Neutrophil (primary cell): ENCODE data around the gene NPAS1.

ENCODE experiments used
- H3K27ac ChIP-seq: fragments of 200-600 bp; sonication (generic); 2 replicates; pipeline ENCODE4 v1.5.1; 2016; ENCODE audit warnings: mild to moderate bottlenecking, moderate library complexity
- H3K27me3 ChIP-seq: fragments of 200-600 bp; sonication (generic); 2 replicates; pipeline ENCODE4 v1.6.0; 2016; ENCODE audit warnings: mild to moderate bottlenecking
- H3K36me3 ChIP-seq: fragments of 200-600 bp; sonication (generic); 2 replicates; pipeline ENCODE4 v1.5.1; 2017
- H3K4me1 ChIP-seq, 2 experiments: fragments of 200-600 bp in 1 of 2; sonication (generic) in 1 of 2; 1 replicate in 1 of 2; 2 replicates in 1 of 2; pipeline versions ENCODE4 v1.5.1 to v1.6.1; 2013 to 2016; ENCODE audit warnings: low read depth in 1 of 2, low read length in 1 of 2, mild to moderate bottlenecking in 1 of 2, moderate library complexity in 1 of 2; ENCODE audit not compliant: control insufficient read depth in 1 of 2, insufficient read depth in 1 of 2
- H3K4me3 ChIP-seq, 2 experiments: fragments of 200-600 bp in 1 of 2; sonication (generic) in 1 of 2; 1 replicate in 1 of 2; 2 replicates in 1 of 2; pipeline ENCODE4 v1.5.1; 2013 to 2016; ENCODE audit warnings: low read depth in 1 of 2, low read length in 1 of 2, mild to moderate bottlenecking in 1 of 2, moderate library complexity in 1 of 2
- H3K9me3 ChIP-seq: fragments of 200-600 bp; sonication (generic); 2 replicates; pipeline ENCODE4 v1.5.1; 2016
- CTCF ChIP-seq: fragments of 200-600 bp; sonication (generic); IDR thresholded peaks from 2 replicates; pipeline ENCODE4 v1.5.1; 2016; ENCODE audit warnings: antibody characterized with exemption

NPAS1 gene

DNA sequence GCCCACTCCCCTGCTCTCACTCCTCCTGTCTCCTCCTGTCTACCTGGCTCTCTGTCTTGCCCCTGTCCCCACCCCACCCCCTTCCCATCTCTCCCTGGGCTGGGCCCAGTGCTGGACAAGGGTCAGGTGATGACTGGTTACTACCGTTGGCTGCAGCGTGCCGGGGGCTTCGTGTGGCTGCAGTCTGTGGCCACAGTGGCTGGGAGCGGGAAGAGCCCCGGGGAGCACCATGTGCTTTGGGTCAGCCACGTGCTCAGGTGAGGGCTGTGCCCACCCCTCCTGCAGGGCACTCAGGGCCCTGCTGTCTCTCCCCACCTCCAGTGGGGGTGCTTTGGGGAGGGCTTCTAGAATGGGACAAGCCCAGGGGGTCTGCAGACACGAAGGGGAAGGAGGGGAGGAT lies 21.2 kb downstream of the NPAS1 start:
- H3K4me1 ChIP-seq, result peaks cover 6 to 9% of the 10 kb centered on the region in 2 experiments
- no peak overlapping the region for H3K4me3 ChIP-seq
- H3K9me3 ChIP-seq, result no peaks in the 10 kb centered on the region
- peaks cover 3% of the 10 kb centered on the region for H3K27me3 ChIP-seq
- TF ChIP-seq CTCF, result no peak
- no peak overlapping the region for H3K27ac ChIP-seq
- H3K36me3 ChIP-seq, result peaks cover 18% of the 10 kb centered on the region

DNA sequence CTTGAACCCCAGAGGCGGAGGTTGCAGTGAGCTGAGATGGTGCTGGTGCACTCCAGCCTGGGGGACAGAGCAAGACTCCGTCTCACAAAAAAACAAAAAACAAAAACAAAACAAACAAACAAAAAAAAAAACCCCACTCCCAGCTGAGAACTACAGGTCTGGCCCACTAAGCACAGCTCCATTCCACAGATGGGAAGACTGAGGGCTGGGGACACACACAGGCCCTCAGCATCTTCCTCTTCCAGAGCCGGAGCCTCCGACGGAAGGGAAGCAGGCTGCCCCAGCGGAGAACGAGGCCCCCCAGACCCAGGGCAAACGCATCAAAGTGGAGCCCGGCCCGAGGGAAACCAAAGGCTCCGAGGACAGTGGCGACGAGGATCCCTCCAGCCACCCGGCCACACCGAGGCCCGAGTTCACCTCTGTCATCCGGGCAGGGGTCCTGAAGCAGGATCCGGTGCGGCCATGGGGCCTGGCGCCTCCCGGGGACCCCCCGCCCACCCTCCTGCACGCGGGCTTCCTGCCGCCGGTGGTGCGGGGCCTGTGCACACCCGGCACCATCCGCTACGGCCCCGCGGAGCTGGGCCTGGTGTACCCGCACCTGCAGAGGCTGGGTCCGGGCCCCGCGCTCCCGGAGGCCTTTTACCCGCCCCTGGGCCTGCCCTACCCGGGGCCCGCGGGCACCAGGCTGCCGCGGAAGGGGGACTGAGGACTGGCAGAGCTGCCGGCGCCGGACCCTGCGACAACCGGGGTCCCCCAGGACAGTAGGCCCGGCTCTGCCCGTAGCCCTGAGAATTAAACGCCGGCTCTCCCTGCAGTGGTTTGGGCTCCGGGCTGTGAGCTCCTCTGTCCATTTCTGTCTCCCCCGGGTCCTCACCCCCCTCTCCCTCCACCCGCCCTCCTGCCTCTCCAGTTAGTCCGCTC lies 25.6 kb downstream of the NPAS1 start:
- H3K4me3 ChIP-seq, result no peak overlapping the region
- peaks cover 18% of the 10 kb centered on the region for H3K36me3 ChIP-seq
- H3K27ac ChIP-seq, result no peak overlapping the region
- H3K4me1 ChIP-seq, result peaks cover 10 to 14% of the 10 kb centered on the region in 2 experiments
- TF ChIP-seq CTCF, result no peak
- no peaks in the 10 kb centered on the region for H3K27me3 ChIP-seq
- no peaks in the 10 kb centered on the region for H3K9me3 ChIP-seq

- Histone ChIP-seq H3K27me3 (no peaks in the 10 kb centered on the region), H3K27ac (no peak overlapping the region), H3K9me3 (no peaks in the 10 kb centered on the region), H3K4me3 (no peak overlapping the region), H3K4me1 (peaks cover 10 to 14% of the 10 kb centered on the region in 2 experiments), H3K36me3 (peaks cover 18% of the 10 kb centered on the region)
- TF ChIP-seq CTCF, result no peak
Observed at GRCh38 chr19:47045867-47046470, 26.3 kb downstream of the NPAS1 start.

DNA sequence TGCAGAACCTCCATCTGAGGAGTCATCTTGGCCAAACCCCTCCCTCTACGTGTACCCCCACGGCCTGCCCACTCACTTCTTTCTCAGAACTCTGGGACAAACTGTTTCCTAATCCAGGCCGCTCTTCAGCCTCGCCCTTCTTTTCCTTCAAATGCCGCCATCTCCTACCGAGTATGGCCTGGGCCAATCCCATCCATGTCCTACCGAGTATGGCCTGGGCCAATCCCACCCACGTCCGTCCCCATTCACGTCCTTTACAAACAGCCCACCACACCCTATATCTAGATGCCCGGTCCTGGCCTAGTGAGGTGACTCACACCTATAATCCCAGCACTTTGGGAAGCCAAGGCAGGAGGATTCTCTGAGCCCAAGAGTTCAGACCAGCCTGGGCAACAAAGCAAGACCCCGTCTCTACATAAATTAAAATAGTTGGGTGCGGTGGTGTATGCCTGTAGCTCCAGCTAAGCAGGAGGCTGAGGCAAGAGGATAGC lies 27.7 kb downstream of the NPAS1 start:
- no peaks in the 10 kb centered on the region for H3K9me3 ChIP-seq
- peak overlapping the region; percentile 76 to 95 for H3K4me3 ChIP-seq
- H3K27me3 ChIP-seq, result no peaks in the 10 kb centered on the region
- peaks cover 10 to 16% of the 10 kb centered on the region in 2 experiments for H3K4me1 ChIP-seq
- H3K27ac ChIP-seq, result peak overlapping the region; percentile 80
- TF ChIP-seq CTCF, result no peak
- H3K36me3 ChIP-seq, result peaks cover 16% of the 10 kb centered on the region

DNA sequence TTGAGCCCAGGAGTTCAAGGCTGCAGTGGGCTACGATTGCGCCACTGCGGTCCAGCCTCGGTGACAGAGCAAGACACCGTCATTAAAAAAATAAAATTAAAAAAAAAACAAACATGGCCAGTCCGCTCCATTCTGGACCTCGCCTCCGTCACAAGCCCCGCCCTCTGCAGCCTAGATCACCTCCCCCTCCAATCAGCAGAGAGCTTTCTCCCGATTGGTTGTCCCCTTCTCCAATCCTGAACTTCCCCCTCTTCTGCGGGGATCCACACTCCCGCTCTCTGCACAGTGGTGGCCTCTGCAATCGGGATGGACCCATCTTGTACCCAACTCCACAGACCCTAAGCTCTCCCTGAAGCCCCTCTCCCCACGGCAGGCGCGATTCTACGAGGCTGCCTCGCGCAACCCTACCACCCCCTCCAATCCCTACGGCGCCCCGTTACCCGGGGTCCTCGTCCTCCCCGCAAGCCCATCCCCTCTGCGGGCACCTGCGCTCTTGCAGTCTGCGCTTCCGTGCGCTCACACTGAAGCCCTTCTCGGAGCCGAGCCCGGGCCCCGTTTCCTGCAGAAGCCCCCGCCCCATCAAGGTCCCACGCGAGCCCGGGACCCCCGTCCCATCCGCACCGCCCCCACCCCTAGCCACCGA lies 28.2 kb downstream of the NPAS1 start:
- H3K27me3 ChIP-seq, result no peaks in the 10 kb centered on the region
- H3K4me1 ChIP-seq, result peaks cover 10 to 21% of the 10 kb centered on the region in 2 experiments
- peaks cover 12% of the 10 kb centered on the region for H3K36me3 ChIP-seq
- H3K9me3 ChIP-seq, result no peaks in the 10 kb centered on the region
- H3K27ac ChIP-seq, result peak overlapping the region; percentile 80
- TF ChIP-seq CTCF, result no peak
- peak overlapping the region; percentile 76 to 95 for H3K4me3 ChIP-seq
